Fibroblast of skin of right biceps (primary cell): ENCODE results near the gene RPS6KC1.
A peak's percentile ranks its signal among the peaks of the same experiment; 100 is the strongest.
"Not testable (repeated sequence)": the region's sequence is repeated elsewhere in the genome, so short reads cannot be mapped to it uniquely, and the experiment has no call there.

Experiments used
- DNase-seq: peaks from one replicate; pipeline ENCODE4 v3.0.0-alpha.2; 2013

The RPS6KC1 gene

DNA sequence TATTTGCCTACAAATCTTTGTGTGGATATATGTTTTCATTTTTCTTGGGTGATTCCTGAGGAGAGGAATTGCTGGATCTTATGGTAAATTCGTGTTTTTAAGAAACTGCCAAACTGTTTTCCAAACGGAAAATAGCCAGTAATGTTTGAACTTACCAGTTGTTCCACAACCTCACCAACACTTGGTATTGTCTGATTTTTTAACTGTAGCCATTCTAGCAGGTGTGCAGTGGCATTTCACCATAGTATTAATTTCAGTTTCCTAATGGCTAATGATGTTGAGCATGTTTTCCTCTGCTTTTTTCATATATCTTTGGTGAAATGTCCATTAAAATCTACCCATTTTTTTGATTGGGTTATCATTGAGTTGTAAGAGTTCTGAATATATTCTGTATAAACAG, 56.6 kb downstream of the RPS6KC1 start:
- no peak for DNase-seq

DNA sequence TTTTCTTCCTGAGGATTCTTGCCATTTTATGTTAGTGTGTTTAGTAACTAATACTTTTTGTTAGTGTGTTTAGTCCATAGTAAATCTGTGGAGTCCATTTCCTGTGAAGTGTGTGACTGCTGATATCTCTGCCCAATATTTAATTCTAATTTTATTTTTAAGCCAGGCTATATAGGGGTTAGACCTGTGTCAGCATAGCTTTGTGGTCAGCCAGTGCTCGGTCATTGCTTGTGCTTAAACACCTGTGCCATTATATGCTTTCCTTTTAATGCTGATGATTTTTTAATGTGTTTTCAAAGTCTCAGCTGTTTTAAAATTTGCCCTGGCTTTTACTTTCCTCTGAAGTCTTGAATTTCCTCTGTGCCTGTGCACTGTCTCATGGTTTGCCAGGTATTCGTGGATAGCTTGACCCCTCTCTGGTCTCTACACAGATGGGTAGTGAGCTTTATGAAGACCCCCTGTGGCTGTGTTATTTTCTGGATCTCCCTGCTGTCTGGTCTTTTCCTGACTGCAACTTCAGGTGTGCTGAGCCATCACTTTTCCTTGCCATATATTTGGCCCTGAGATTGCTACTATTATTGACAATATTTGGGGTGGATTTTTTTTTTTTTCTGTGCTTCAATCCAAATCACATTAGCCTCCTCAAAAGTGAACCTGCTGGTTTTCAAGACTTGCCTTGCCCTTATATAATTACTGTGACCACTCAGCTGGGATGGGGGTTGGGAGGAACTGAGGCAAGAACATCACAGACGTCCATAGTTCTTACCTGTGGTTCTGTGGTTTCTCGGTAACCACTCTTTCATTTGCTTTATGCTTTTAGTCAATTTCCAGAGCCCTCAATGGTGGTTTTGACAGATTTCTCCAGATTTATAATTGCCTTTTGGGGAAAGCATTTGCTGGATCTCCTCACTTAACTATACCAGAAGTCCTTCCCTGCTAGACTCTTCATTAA, 59.6 kb downstream of the RPS6KC1 start:
- no peak for DNase-seq

DNA sequence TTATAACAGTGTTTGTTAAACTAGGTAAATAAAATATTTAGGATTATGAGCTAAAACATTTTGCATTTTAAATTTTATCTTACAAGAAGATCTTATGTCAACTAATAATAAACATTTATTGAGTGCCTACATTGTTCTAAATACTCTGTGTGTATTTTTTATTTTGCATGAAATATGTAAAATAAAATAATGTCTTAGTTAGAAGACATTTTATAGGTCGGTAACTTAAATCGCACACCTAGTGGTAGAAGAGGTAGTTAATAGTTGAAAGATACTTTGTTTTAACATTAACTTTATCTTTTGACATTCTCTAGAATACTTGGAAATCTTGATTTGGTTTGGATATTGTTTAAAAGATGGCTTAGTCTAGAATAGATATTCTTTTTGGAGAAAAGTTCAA, 60.5 kb downstream of the RPS6KC1 start:
- no peak for DNase-seq

DNA sequence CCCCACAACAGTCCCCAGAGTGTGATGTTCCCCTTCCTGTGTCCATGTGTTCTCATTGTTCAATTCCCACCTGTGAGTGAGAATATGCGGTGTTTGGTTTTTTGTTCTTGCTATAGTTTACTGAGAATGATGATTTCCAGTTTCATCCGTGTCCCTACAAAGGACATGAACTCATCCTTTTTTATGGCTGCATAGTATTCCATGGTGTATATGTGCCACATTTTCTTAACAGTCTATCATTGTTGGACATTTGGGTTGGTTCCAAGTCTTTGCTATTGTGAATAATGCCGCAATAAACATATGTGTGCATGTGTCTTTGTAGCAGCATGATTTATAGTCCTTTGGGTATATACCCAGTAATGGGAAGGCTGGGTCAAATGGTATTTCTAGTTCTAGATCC, 61.7 kb downstream of the RPS6KC1 start:
- DNase-seq, result not testable (repeated sequence)

DNA sequence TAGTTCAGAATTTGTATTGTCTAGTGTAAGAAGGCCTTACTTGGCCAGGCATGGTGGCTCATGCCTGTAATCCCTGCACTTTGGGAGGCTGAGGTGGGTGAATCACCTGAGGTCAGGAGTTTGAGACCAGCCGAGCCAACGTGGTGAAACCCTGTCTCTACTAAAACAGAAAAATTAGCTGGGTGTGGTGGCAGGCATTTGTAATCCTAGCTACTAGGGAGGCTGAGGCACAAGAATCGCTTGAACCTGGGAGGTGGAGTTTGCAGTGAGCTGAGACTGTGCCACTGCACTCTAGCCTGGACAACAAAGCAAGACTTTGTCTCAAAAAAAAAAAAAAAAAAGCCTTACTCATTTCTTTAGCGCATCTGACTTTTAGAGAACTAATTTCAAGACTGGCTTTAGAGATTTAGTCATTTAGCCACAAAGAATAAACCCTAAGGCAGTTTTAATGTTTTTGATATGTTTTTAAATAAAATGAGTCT, 66.7 kb downstream of the RPS6KC1 start:
- DNase-seq, result not testable (repeated sequence)

DNA sequence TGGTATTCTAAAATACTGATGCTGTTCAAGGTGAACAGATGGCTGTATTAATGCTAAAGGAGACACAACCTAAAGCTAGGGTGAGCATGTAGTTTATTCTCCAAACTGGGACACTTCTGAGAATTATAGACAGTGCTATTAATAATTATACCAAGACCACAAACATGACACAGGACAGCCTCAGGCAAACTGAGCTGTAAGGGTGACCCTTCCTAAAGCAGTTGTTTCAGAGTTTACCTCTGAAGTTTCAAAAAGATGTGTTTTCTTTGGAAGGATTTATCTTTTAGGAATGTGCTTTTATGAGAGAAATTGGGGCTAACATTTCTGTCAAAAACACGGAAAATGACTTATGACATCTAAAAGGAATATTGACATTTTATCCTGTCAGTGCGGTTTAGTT, 68.8 kb downstream of the RPS6KC1 start:
- DNase-seq, result no peak

DNA sequence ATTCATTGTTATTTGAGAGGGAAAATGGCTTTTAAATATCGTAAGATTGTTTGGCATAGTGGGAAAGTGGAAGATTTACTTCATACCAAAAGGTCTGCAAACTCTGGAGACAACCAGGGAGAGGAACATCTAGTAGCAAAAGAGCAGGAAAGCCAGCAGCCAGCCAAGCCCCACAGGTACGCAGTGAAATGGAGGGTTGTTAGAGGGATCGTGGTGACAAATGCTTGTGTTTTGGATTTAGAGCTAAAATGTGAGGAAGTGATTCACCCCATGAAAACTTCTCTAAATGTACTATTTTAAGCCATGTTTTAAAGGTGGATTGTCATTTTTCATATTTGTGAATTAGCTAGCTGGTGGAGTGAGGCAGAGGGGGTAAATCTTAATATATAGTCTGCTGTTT, 69.3 kb downstream of the RPS6KC1 start:
- peak; percentile 19 for DNase-seq

DNA sequence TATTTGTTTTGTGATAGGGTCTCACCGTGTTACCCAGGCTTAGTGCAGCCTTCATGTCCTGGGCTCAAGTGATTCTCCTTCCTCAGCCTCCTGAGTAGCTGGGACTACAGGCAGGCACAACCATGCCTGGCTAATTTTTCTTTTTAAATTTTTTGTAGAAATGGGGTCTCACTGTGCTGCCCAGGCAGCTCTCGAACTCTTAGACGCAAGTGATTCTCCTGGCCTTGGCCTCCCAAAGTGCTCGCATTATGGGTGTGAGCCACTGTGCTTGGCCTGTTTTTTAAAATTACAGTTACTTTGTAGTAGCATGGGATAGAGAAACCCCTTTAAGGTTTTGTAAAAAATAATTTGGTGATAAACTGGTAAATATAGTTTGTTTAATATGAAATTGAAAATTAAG, 69.9 kb downstream of the RPS6KC1 start:
- DNase-seq, result no peak

DNA sequence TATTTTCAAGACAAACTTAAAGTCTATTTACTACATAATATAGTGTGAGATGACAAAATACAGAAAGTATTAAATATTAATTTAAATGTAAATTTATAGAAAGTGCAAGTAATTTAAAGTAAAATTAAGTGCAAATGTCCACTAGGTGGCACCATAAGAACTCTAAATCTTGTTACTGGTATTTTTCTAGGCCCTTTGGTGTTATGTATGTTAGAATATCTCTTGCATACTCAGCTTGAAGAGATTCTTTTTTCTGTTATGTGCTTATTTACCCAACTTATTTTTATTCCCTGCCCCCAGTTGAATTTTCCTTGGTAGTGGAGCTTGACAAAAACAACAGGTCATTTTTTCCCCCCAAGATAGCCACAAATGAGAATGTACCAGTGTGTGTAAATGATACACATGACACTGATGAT, 71.5 kb downstream of the RPS6KC1 start:
- peak; percentile 51 for DNase-seq

DNA sequence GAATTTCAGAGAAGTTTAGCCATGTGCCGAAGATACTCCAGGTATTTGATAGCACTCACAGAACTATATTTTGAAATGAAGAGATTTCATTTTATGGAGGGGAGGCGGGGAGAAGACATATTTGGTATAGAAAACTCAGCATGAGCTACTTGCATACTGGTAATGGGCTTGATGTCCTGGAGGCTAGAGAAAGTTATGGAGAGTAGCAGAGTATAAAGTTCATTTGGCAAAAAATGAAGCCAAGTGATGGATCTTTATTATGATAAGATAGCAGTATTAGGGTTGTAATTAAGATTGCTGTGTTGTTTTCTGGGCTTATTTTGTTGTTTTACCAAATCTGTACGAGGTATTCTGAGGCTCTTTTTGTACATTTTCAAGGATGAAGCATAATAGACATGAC, 72.0 kb downstream of the RPS6KC1 start:
- DNase-seq, result no peak

DNA sequence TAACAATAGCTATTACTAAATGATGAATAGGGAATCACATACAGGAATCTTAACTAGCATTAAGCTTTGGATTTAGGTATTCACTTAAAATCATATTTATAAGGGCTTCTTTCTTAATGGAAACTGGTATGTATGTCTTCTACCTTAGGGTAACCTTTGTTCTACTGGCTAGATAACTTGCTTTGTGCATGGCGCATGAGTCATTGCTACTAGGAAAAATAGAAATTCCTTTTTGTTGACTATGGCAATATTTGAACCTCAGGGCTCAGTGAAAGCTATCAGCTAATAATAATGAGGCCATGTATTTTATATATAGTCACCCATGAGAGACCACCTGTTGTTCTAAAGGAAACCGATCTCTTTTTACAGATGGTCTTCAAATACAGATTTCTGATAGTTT, 72.5 kb downstream of the RPS6KC1 start:
- peak; percentile 66 for DNase-seq

DNA sequence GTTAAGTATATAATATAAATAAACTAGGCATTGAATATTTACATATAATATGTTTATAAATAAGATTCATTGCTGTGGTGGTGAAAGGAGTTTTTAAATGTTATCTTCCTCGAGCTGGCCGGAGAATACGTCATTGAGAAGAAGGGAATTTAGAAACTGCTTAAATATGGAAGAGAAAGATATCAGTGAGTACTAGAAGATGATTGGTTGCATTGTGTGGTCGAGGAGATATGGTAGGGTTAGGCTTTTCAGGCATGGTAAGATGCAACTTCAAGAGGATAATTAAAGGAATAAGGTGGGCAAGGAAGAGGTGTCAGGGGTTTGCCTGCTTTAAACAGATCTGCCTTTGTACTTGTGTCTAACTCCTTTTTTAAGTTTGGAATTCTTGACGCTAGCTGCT, 73.5 kb downstream of the RPS6KC1 start:
- DNase-seq, result no peak

DNA sequence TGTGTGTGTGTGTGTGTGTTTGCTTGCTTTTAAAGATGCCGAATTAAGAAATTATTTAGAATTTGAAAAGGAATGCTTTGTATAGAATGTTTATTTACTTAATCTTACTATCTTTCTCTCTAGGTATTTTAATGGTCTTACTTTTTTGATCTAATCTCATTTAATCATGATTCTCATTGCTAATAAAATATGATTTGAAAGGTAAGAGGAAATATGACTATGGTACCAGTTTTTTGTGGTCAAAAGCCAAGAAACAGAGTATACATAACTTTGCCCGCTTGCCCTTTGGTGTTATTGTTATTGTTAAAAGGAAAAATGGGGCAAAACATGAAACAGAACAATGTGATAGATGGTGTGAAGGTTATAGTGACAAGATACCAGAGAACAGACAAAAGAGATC, 74.6 kb downstream of the RPS6KC1 start:
- no peak for DNase-seq

DNA sequence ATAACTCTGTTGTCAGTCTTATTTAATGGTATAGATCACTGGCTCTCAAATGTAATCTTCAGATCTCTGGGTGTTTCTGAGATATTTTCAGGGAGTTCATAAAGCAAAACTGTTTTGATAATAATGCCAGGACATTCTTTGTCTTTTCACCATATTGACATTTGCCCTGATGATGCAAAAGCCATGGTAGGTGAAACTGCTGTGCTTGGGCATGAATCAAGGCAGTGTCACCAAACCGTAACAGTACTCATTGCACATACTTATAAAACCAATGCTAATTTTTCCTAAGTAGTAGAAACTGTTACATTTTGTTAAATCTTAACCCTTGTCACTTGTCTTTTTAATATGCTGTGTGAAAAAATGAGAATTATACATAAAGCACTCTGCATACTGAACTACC, 76.0 kb downstream of the RPS6KC1 start:
- no peak for DNase-seq

DNA sequence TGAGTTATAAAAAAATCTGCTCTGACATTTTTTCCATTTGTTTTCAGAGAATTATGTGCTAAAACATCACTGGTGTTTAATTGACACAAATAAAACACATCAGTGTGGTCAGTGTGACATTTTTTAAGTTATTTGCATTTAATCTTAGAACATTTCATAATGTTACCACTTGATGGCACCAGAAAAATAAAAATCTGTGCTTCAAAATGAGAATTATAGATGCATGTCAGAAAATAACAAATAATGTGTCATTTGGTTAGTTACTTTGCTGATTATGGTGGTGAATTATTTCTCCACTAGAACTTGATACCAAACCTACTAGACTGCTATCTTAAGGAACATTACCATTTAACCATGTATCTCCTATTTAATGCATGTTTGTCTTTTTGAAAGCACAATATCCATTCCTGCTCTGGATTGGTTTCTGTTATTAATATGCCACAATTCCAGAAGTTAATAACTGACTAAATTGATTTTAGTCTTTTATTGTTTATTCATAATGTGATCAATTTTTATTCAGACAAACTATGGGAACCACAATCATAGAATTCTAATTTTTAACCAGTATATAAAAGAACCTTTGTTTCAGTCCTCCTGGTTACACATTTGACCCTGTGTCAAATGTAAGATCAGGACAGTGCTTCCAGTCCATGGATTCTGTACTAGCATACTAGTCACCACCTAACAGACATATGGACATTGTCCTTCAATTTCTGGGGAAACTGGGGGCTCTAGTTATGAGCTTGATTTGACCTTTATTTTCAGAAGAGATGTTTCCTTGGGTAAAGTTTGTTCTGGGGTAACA, 81.0 kb downstream of the RPS6KC1 start:
- DNase-seq, result no peak

DNA sequence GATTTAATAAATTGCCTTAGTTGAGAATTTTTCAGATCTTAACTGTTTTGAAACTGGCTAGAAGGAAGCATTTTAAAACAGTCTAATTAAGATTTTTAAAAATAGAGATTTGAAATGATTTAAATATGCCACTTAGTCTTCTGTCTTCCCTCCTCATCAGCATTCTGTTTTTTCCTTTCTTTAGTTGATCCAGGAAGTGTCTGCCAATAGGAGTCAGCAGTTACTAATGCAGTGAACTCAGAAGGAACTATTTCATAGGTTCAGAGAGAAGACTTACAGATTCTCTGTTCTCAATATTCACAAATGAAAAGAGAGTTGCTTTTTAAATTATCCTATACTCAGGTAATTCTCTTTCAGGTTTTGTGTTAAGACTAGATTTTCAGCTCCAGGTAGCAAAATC, 84.5 kb downstream of the RPS6KC1 start:
- peak; percentile 24 for DNase-seq

DNA sequence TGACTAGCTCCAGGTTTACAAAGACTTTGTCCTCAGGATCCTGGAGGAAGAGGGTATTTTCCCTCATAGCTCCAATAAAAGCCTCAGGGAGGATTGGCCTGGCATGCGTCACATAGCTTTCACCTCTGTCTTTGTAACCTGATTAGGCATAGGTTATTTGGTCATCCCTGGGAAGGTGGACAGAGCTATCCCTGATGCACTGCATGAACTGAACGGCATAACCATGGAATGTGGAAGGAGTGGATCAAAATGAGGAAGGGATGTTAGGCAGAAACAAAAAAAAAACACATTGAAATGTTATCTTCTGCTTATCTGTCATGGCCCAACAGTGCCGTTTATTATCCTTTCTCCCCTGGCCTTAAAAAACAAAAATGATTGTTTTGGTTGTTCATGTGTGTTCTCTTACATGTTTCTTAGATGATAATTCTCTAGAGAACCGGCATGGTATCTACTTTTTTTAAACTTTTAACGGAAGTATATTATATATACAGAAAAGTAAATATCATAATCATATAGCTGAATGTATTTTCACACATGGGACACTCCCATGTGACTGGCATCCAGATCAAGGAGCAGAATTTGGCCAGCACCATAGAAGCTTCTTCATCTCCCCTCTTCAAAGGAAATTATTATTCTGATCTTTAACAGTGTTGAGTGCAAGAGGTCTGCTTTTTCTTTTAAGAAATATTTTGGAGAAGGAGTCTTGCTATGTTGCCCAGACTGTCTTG, 85.3 kb downstream of the RPS6KC1 start:
- no peak for DNase-seq

DNA sequence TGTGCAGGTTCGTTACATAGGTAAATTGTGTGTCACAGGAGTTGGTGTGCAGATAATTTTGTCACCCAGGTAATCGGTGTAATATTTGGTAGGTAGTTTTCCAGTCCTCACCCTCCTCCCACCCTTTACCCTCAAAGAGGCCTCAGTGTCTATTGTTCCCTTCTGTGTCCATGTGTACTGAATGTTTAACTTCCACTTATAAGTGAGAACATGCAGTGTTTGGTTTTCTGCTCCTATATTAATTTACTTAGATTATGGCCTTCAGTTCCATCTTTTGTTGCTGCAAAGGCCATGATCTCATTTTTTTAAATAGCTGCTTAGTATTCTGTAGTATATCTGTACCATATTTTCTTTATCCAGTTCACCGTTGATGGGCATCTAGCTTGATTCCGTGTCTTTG, 87.3 kb downstream of the RPS6KC1 start:
- no peak for DNase-seq

DNA sequence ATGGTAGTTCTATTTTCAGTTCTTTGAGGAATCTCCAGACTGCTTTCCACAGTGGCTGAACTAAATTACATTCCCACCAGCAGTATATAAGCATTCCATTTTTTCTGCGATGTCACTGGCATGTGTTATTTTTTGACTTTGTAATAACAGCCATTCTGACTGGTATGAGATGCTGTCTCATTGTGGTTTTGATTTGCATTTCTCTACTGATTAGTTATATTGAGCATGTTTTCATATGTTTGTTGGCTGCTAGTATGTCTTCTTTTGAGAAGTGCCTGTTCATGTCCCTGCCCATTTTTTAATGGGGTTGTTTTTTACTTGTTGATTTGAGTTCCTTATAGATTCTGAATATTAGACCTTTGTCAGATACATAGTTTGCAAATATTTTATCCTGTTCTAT, 87.9 kb downstream of the RPS6KC1 start:
- DNase-seq, result peak; percentile 69

DNA sequence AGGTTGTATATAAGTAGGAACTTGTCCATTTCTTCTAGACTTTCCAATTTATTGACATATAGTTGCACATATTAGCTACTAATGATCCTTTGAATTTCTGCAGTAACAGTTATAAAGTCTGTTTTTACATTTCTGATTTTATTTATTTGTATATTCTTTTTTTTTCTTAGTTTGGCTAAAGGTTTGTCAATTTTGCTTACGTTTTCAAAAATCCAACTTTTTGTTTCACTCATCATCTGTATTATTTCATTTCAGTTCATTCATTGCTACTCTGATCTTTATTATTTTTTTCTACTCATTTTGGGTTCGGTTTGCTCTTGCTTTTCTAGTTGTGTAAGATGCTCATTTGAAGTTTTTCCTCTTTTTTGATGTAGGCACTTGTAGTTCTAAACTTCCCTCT, 97.9 kb downstream of the RPS6KC1 start:
- DNase-seq, result no peak

DNA sequence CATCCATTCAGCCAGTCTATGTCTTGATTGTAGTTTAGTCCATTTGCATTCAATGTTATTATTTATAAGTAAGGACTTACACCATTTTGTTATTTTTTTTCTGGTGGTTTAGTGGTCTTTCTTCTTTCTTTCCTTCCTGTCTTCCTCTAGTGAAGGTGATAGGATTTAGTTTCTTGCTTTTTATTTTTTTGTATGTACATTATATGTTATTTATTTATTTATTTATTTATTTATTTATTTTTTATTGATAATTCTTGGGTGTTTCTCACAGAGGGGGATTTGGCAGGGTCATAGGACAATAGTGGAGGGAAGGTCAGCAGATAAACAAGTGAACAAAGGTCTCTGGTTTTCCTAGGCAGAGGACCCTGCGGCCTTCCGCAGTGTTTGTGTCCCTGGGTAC, 99.0 kb downstream of the RPS6KC1 start:
- DNase-seq, result not testable (repeated sequence)

DNA sequence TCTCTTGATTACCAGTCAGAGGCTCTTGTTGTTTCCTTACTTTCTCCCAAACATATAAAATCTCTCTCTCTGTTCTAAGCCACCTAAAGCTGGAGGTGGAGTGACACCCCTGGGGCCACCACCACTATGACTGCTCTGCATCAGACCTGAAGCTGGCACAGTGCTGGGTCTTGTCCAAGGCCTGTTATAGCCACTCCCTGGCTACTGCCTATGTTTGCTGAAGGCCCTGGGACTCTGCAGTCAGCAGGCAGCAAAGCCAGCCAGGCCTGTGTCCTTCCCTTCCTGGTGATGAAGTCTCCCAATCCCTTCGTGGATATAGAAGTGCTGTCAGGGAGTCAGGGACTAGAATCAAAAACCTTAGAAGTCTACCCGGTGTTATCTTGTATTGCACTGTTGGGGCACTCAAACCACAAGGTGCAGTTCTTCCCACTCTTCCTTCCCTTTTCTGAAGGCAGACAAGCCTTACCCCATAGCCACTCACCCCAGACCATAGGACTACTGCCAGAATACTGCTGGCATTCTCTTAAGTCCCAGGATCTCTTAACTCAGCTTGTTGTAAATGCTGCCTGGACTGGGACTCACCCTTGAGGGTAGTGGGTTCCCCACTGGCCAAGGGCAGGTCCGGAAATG, 103.1 kb downstream of the RPS6KC1 start:
- no peak for DNase-seq

DNA sequence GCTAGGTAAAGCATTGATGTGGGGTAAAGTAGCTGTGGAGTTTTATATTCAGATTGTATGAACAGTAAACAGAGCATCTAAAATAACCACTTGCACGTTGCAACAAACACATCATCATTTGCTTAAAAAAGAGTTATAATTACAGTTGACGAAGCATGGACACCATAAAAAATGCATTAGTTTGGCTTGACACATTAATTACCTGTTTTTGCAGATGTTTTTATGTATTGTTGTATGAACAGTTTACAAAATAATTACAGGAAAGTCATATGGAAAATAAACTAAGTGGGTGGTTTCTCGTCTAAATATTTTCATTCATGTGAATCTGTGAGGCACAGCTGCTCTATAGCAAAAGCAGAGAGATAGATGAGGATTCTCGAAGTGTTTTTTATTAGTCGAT, 108.3 kb downstream of the RPS6KC1 start:
- DNase-seq, result no peak
